ENCODE data around the gene BCKDHB. TPM values are rescaled to one million over a fixed set of nuclear protein-coding genes. Genes with fewer than 3 reads are reported as not detected.

BCKDHB gene
- total and polyA plus RNA-seq, 5 donors from 2014 or later: 15.2 to 28.7 (median 23.1) TPM

- no peak overlapping the region for H3K4me3 ChIP-seq (ENCODE audit: low read depth, low read length)
- no peaks in the 10 kb centered on the region for H3K36me3 ChIP-seq (ENCODE audit: control insufficient read depth, insufficient read depth, low read length)
- no peaks in the 10 kb centered on the region for H3K27me3 Mint-ChIP-seq
- no peak overlapping the region for H3K27ac ChIP-seq (ENCODE audit: insufficient read depth, low read length, poor library complexity, severe bottlenecking)
- DNase-seq (no peak), ATAC-seq (ENCODE audit: low read depth in 2 of 2) (no peak)
- no peaks in the 10 kb centered on the region for H3K4me1 Mint-ChIP-seq
- no peak overlapping the region for H3K27ac Mint-ChIP-seq
- H3K27me3 ChIP-seq (ENCODE audit: control insufficient read depth, insufficient read depth, low read length): no peaks in the 10 kb centered on the region
- peaks cover 4% of the 10 kb centered on the region for H3K36me3 Mint-ChIP-seq
- no peaks in the 10 kb centered on the region for H3K4me1 ChIP-seq (ENCODE audit: control insufficient read depth, insufficient read depth, low read length, poor library complexity, severe bottlenecking)
- no peaks in the 10 kb centered on the region for H3K9me3 ChIP-seq (ENCODE audit: control insufficient read depth in 2 of 2, low read length in 2 of 2)
- H3K9me3 Mint-ChIP-seq: no peaks in the 10 kb centered on the region
- H3K4me3 Mint-ChIP-seq: no peak overlapping the region
Measured at GRCh38 chr6:80343511-80343910, 237.0 kb downstream of the BCKDHB start.

DNA sequence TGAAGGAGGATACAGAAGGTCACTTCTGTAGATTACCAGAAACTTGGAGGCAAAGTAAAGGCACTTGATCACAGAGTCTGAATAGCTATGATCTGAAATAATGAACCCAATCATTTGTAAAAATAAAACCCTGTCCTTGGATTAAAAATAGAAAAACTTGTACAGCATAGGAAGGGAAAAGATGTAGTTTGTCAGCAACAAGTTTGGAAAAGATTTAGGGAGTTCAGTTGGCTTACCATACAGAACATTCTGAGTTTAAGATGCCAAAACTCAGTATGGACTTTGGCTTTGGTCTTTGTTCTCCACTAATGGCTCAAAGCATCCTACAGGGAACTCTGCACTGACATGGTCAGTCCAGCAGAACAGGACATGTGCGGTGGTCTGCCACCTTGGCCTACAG is 240.6 kb downstream of the BCKDHB start:
- Mint-ChIP-seq H3K4me3 (no peak overlapping the region), H3K9me3 (peaks cover 0 to 2% (median 0%) of the 10 kb centered on the region in 7 donors), H3K27me3 (no peaks in the 10 kb centered on the region), H3K27ac (no peak overlapping the region), H3K4me1 (no peaks in the 10 kb centered on the region), H3K36me3 (no peaks in the 10 kb centered on the region)
- H3K27me3 ChIP-seq (ENCODE audit: control insufficient read depth, insufficient read depth, low read length): no peaks in the 10 kb centered on the region
- ATAC-seq (ENCODE audit: low read depth in 2 of 2) (no peak), DNase-seq (no peak)
- no peak overlapping the region for H3K4me3 ChIP-seq (ENCODE audit: low read depth, low read length)
- no peaks in the 10 kb centered on the region for H3K36me3 ChIP-seq (ENCODE audit: control insufficient read depth, insufficient read depth, low read length)
- no peak overlapping the region for H3K27ac ChIP-seq (ENCODE audit: insufficient read depth, low read length, poor library complexity, severe bottlenecking)
- H3K4me1 ChIP-seq (ENCODE audit: control insufficient read depth, insufficient read depth, low read length, poor library complexity, severe bottlenecking): no peaks in the 10 kb centered on the region
- H3K9me3 ChIP-seq (ENCODE audit: control insufficient read depth in 2 of 2, low read length in 2 of 2): no peaks in the 10 kb centered on the region

- no peaks in the 10 kb centered on the region for H3K36me3 ChIP-seq (ENCODE audit: control insufficient read depth, insufficient read depth, low read length)
- Mint-ChIP-seq H3K9me3 (peaks cover 0 to 2% (median 0%) of the 10 kb centered on the region in 7 donors), H3K27me3 (no peaks in the 10 kb centered on the region), H3K4me3 (no peak overlapping the region), H3K4me1 (no peaks in the 10 kb centered on the region), H3K27ac (no peak overlapping the region), H3K36me3 (no peaks in the 10 kb centered on the region)
- H3K27me3 ChIP-seq (ENCODE audit: control insufficient read depth, insufficient read depth, low read length): no peaks in the 10 kb centered on the region
- no peak for DNase-seq
- H3K9me3 ChIP-seq (ENCODE audit: control insufficient read depth in 2 of 2, low read length in 2 of 2): no peaks in the 10 kb centered on the region
- ATAC-seq (ENCODE audit: low read depth in 2 of 2): no peak
- no peak overlapping the region for H3K4me3 ChIP-seq (ENCODE audit: low read depth, low read length)
- H3K27ac ChIP-seq (ENCODE audit: insufficient read depth, low read length, poor library complexity, severe bottlenecking): no peak overlapping the region
- H3K4me1 ChIP-seq (ENCODE audit: control insufficient read depth, insufficient read depth, low read length, poor library complexity, severe bottlenecking): no peaks in the 10 kb centered on the region
Measured at GRCh38 chr6:80348263-80348662, 241.8 kb downstream of the BCKDHB start.

DNA sequence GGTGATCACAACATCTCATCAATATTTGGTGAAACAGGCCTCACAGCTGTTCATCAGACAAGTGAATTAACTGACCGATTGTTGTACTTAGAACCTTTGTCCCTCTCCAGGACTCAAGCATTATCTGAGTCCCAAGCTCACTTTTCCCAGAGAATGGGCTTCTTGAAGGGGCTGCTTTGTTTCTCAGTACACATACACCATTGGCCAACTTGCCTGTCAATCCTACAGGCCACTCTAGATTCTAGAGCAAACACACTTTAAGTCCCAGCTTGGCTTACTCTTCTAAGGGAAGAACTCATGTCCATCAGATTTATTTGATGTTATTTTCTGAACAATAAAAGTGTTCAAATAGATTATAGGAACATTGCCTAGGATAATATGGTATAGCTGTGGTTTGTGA is 249.5 kb downstream of the BCKDHB start:
- no peaks in the 10 kb centered on the region for H3K36me3 ChIP-seq (ENCODE audit: control insufficient read depth, insufficient read depth, low read length)
- H3K27me3 ChIP-seq (ENCODE audit: control insufficient read depth, insufficient read depth, low read length): no peaks in the 10 kb centered on the region
- no peak for ATAC-seq (ENCODE audit: low read depth in 2 of 2)
- Mint-ChIP-seq H3K27me3 (no peaks in the 10 kb centered on the region), H3K4me1 (no peaks in the 10 kb centered on the region), H3K4me3 (no peak overlapping the region), H3K27ac (no peak overlapping the region), H3K36me3 (peaks cover 15% of the 10 kb centered on the region), H3K9me3 (peaks cover 0 to 2% (median 0%) of the 10 kb centered on the region in 7 donors)
- no peak overlapping the region for H3K4me3 ChIP-seq (ENCODE audit: low read depth, low read length)
- no peak for DNase-seq
- no peak overlapping the region for H3K27ac ChIP-seq (ENCODE audit: insufficient read depth, low read length, poor library complexity, severe bottlenecking)
- H3K4me1 ChIP-seq (ENCODE audit: control insufficient read depth, insufficient read depth, low read length, poor library complexity, severe bottlenecking): no peaks in the 10 kb centered on the region
- H3K9me3 ChIP-seq (ENCODE audit: control insufficient read depth in 2 of 2, low read length in 2 of 2): no peaks in the 10 kb centered on the region

DNA sequence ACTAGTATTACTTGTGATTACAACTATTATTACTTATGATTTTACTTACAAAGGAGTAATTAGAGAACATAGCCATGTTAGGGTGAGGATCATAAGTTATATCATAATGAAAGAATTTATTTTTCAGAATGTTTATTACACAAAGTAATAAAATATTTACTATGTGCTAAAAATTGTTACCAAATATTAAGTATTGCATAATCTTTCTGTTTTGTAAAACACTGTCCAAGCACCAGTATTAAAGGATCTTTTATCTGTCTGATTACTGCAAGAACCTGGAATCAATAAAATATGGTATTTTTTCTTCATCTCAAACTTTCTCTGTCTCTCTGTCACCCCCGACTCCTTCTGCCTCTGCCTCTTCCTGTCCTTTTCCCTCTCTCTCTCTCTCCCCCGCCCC is 250.1 kb downstream of the BCKDHB start:
- Mint-ChIP-seq H3K36me3 (peaks cover 15% of the 10 kb centered on the region), H3K27me3 (no peaks in the 10 kb centered on the region), H3K4me1 (no peaks in the 10 kb centered on the region), H3K4me3 (no peak overlapping the region), H3K9me3 (peaks cover 0 to 2% (median 0%) of the 10 kb centered on the region in 7 donors), H3K27ac (no peak overlapping the region)
- H3K4me1 ChIP-seq (ENCODE audit: control insufficient read depth, insufficient read depth, low read length, poor library complexity, severe bottlenecking): no peaks in the 10 kb centered on the region
- DNase-seq (no peak), ATAC-seq (ENCODE audit: low read depth in 2 of 2) (no peak)
- no peaks in the 10 kb centered on the region for H3K9me3 ChIP-seq (ENCODE audit: control insufficient read depth in 2 of 2, low read length in 2 of 2)
- H3K27ac ChIP-seq (ENCODE audit: insufficient read depth, low read length, poor library complexity, severe bottlenecking): no peak overlapping the region
- no peaks in the 10 kb centered on the region for H3K27me3 ChIP-seq (ENCODE audit: control insufficient read depth, insufficient read depth, low read length)
- no peaks in the 10 kb centered on the region for H3K36me3 ChIP-seq (ENCODE audit: control insufficient read depth, insufficient read depth, low read length)
- H3K4me3 ChIP-seq (ENCODE audit: low read depth, low read length): no peak overlapping the region

DNA sequence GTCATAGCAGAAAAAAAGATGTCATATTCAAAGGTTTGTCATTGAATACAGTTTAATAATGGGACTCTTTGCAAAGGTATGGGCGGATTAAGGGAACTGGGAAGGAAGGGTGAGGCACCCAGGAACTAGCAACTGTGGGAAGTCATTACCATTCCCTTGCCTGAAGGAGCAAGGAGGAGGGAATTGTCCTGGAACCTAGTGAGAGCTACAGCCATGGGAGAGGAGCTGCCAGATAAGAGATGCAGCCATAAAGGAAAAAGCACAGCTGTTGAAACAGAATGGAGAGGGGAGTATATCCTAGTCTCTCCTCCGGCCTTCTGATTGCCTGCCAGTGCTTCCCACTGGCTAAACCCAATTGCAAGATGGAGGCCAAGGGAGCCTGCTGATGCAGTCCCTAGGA is 250.6 kb downstream of the BCKDHB start:
- H3K27me3 ChIP-seq (ENCODE audit: control insufficient read depth, insufficient read depth, low read length): no peaks in the 10 kb centered on the region
- Mint-ChIP-seq H3K9me3 (peaks cover 0 to 2% (median 0%) of the 10 kb centered on the region in 7 donors), H3K4me1 (no peaks in the 10 kb centered on the region), H3K4me3 (no peak overlapping the region), H3K27me3 (no peaks in the 10 kb centered on the region), H3K36me3 (peaks cover 15% of the 10 kb centered on the region), H3K27ac (no peak overlapping the region)
- DNase-seq: no peak
- no peaks in the 10 kb centered on the region for H3K4me1 ChIP-seq (ENCODE audit: control insufficient read depth, insufficient read depth, low read length, poor library complexity, severe bottlenecking)
- no peaks in the 10 kb centered on the region for H3K9me3 ChIP-seq (ENCODE audit: control insufficient read depth in 2 of 2, low read length in 2 of 2)
- no peak for ATAC-seq (ENCODE audit: low read depth in 2 of 2)
- H3K27ac ChIP-seq (ENCODE audit: insufficient read depth, low read length, poor library complexity, severe bottlenecking): no peak overlapping the region
- H3K36me3 ChIP-seq (ENCODE audit: control insufficient read depth, insufficient read depth, low read length): no peaks in the 10 kb centered on the region
- H3K4me3 ChIP-seq (ENCODE audit: low read depth, low read length): no peak overlapping the region

DNA sequence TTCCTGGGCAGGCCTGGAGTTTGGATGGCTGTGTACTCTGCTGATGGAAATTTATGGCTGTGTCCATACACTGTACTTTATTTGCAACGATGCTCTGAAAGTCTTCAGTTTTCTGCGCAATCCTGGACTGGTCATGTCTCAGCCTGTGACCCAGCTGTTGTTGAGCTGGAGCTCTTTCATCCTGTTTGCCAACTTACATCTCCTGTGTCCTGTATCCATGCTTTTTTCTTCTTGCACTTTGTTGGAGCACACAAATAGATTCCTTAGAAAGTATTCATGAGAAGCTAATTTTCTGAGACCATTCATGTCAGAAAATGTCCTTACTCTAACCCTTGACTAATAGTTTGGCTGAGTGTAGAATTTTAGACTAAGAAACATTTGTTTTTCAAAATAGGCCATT is 251.2 kb downstream of the BCKDHB start:
- Histone ChIP-seq H3K4me1 (ENCODE audit: control insufficient read depth, insufficient read depth, low read length, poor library complexity, severe bottlenecking) (no peaks in the 10 kb centered on the region), H3K9me3 (ENCODE audit: control insufficient read depth in 2 of 2, low read length in 2 of 2) (no peaks in the 10 kb centered on the region), H3K27ac (ENCODE audit: insufficient read depth, low read length, poor library complexity, severe bottlenecking) (no peak overlapping the region), H3K36me3 (ENCODE audit: control insufficient read depth, insufficient read depth, low read length) (no peaks in the 10 kb centered on the region), H3K4me3 (ENCODE audit: low read depth, low read length) (no peak overlapping the region), H3K27me3 (ENCODE audit: control insufficient read depth, insufficient read depth, low read length) (no peaks in the 10 kb centered on the region)
- DNase-seq (no peak), ATAC-seq (ENCODE audit: low read depth in 2 of 2) (no peak)
- no peaks in the 10 kb centered on the region for H3K27me3 Mint-ChIP-seq
- H3K36me3 Mint-ChIP-seq: peaks cover 15% of the 10 kb centered on the region
- H3K4me1 Mint-ChIP-seq: no peaks in the 10 kb centered on the region
- no peak overlapping the region for H3K4me3 Mint-ChIP-seq
- H3K9me3 Mint-ChIP-seq: peaks cover 0 to 2% (median 0%) of the 10 kb centered on the region in 7 donors
- no peak overlapping the region for H3K27ac Mint-ChIP-seq

DNA sequence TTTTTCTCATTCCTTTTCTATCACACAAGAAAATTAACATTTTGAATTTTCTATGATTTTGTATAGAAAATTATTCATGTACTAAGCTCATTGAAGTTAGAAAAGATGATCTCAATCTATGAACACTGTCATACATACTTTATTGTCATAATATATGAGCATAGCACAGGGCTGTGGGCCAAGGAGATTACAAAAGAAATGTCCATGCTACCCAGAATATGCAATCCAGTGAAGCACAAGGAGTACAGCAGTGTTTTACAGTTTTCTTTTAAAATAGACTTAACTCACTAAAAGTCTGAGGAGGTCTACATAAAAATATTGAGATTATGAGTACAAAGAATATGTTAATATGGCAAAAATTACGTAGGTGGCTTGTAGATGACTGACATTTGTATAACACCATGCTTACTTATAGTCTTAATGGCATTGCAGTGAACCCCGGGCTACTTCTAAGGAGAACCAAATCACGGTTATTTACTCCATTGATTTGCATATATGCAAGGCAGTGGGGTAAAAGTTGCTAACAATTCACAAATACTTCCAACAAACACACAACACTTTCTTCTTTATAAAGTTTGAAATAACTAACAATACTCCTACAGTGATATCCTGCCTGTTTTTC is 257.1 kb downstream of the BCKDHB start:
- H3K9me3 ChIP-seq (ENCODE audit: control insufficient read depth in 2 of 2, low read length in 2 of 2): no peaks in the 10 kb centered on the region
- no peaks in the 10 kb centered on the region for H3K27me3 ChIP-seq (ENCODE audit: control insufficient read depth, insufficient read depth, low read length)
- DNase-seq: no peak
- H3K27ac Mint-ChIP-seq: no peak overlapping the region
- no peaks in the 10 kb centered on the region for H3K27me3 Mint-ChIP-seq
- peaks cover 0 to 1% (median 0%) of the 10 kb centered on the region in 7 donors for H3K9me3 Mint-ChIP-seq
- ATAC-seq (ENCODE audit: low read depth in 2 of 2): no peak
- peaks cover 8% of the 10 kb centered on the region for H3K36me3 Mint-ChIP-seq
- H3K4me3 ChIP-seq (ENCODE audit: low read depth, low read length): no peak overlapping the region
- no peaks in the 10 kb centered on the region for H3K4me1 ChIP-seq (ENCODE audit: control insufficient read depth, insufficient read depth, low read length, poor library complexity, severe bottlenecking)
- no peaks in the 10 kb centered on the region for H3K4me1 Mint-ChIP-seq
- H3K4me3 Mint-ChIP-seq: no peak overlapping the region
- no peaks in the 10 kb centered on the region for H3K36me3 ChIP-seq (ENCODE audit: control insufficient read depth, insufficient read depth, low read length)
- H3K27ac ChIP-seq (ENCODE audit: insufficient read depth, low read length, poor library complexity, severe bottlenecking): no peak overlapping the region

All from CD4-positive, CD25-positive, alpha-beta regulatory T cell (primary cell).